GM13977 (cell line): ENCODE data around the gene NOSTRIN.

Experiments
- DNase-seq: peaks from one replicate; pipeline ENCODE4 v3.0.0; 2012; ENCODE audit warnings: low spot score
- CTCF ChIP-seq: IDR thresholded peaks from 2 replicates; pipeline ENCODE4 v1.5.1; 2012; ENCODE audit warnings: mild to moderate bottlenecking, control low read depth; ENCODE audit not compliant: insufficient read depth; ENCODE audit errors: extremely low read depth, missing control alignments
- in situ Hi-C: fragments of 300-500 bp; cut with MboI; formaldehyde crosslinking; loops from one replicate; pipeline ENCODE4 v1.12.0; 2022; ENCODE audit warnings: low sequenced_read_pairs, low pct_unique_long_range_greater_than_20kb, mixed read lengths, inconsistent platforms; ENCODE audit not compliant: unreplicated experiment

The NOSTRIN gene

GRCh38 chr2:168907940-168908662 is 105.7 kb downstream of the NOSTRIN start:
- in situ Hi-C loops: loop anchor here (25.0 kb wide), 1 partner anchor 571 kb away; no protein-coding TSS in a partner anchor

GRCh38 chr2:168910330-168910729 is 107.9 kb downstream of the NOSTRIN start:
- no peak for DNase-seq
- in situ Hi-C loops: loop anchor here (25.0 kb wide), 1 partner anchor 573 kb away; no protein-coding TSS in a partner anchor
- TF ChIP-seq CTCF: no peak

More at GRCh38 chr2:168907940-168908662, 105.7 kb downstream of the NOSTRIN start:
- no peak for TF ChIP-seq CTCF
- DNase-seq: no peak

GRCh38 chr2:168912466-168912865 is 110.0 kb downstream of the NOSTRIN start:
- no peak for TF ChIP-seq CTCF
- in situ Hi-C loops: loop anchor here (25.0 kb wide), 1 partner anchor 575 kb away; no protein-coding TSS in a partner anchor
- no peak for DNase-seq

DNA sequence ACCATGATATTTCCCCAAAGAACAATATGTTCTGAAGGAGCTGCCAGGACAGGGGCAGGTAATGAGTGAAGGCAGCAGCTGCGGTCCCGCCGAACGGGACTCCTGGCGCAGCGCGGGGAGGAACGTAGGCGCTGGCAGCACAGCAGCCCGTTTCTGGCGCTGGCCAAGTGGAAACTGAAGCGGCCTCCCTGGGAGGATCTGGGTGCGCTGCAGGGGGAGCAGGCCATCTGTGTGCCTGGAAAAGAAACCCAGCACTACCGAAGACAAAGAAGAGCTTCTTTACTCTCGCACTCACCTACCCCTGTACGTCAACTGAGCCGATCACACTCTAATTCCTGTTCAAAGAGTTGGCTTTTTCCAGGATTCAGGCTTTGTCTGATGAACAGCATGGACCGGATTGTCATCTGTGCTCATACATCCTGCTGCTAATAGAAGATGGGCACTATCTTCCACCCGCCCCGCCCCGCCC is 110.5 kb downstream of the NOSTRIN start:
- DNase-seq: no peak
- TF ChIP-seq CTCF: no peak
- in situ Hi-C loops: loop anchor here (25.0 kb wide), 1 partner anchor 576 kb away; no protein-coding TSS in a partner anchor

- in situ Hi-C loops: loop anchor here (25.0 kb wide), 1 partner anchor 576 kb away; no protein-coding TSS in a partner anchor
- no peak for DNase-seq
- no peak for TF ChIP-seq CTCF
Measured at GRCh38 chr2:168913495-168913894, 111.1 kb downstream of the NOSTRIN start.
